Stimulated activated CD4-positive, alpha-beta T cell treated with anti-CD3 and anti-CD28 coated beads, Interleukin-4, amount 100 ng/mL, for 24 hours (primary cell): ENCODE data around the gene TYW1.
A peak's percentile ranks its signal among the peaks of the same experiment; 100 is the strongest.
"Not testable (repeated sequence)": the region's sequence is repeated elsewhere in the genome, so short reads cannot be mapped to it uniquely, and the experiment has no call there.

Source experiments
- DNase-seq: peaks from one replicate; pipeline ENCODE4 v3.0.0-alpha.2; 2020

Gene TYW1

DNA sequence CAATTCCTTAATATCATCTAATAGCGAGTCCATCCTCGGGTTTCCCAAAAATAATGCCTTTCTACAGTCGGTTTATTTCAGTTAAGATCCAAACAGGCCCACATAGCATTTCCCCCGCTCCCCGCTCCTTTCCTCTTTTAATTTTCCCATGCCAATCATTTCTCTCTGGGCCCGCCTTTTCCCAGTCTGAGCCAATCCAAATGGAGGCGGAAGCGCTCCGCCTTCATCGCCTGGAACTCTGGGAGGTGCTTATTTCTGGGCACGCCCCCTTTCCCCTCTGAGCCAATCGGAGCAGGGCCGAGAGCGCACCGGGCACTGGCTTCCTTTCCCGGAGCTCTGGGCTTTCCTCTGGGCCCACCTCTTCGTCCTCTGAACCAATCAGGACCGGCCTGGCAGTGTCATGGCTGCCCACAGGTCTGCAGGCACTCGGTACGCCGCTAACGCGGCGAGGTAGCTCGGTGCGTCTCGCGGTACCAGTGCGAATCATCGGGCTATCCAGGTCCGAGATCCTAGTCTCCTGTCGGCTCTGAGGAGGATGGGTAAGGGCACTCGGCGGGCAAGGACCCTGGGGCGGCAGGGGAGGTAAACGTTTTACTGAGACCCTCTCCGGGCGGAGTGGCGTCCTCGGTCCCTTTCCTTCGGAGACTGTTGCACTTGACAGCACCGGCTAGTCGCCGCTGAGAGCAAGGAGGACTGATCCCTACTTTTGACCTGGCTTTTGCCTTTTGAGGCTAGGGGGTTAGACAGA, at the start of gene TYW1:
TYW1 (plus strand) TSS at position 390 of the 748 bp plus-strand sequence; CDS start at position 536, 146 bp downstream.
- DNase-seq, result peak; percentile 99

GRCh38 chr7:66948480-66949109, 48.0 kb upstream of the TYW1 start:
- no peak for DNase-seq

DNA sequence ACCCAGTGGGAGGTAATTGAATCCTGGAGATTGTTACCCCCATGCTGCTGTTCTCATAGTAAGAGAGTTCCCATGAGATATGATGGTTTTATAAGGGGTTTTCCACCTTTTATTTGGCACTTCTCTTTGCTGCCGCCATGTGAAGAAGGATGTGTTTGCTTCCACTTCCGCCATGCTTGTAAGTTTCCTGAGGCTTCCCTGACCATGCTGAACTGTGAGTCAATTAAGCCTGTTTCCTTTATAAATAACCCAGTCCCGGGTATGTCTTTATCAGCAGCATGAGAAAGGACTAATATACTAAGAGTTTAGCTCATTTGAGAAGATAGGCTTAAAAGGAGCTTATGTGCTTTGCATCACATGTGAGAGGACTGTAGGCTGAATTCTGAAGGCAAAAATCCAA, 46.3 kb upstream of the TYW1 start:
- DNase-seq, result no peak

DNA sequence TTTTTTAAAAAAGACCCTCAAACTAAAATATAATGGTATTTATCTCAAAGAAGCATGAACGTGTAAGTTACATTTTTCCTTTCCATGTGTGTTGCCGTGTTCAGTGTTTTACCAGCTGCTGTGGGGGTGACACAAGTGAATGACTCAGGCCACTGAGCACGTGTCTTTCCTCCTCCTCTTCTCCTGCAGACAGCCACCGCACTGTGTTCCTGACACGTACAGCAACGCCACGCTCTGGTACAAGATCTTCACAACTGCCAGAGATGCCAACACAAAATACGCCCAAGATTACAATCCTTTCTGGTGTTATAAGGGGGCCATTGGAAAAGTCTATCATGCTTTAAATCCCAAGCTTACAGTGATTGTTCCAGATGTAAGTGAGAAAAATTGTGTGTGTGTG, 45.9 kb upstream of the TYW1 start:
- DNase-seq, result no peak

DNA sequence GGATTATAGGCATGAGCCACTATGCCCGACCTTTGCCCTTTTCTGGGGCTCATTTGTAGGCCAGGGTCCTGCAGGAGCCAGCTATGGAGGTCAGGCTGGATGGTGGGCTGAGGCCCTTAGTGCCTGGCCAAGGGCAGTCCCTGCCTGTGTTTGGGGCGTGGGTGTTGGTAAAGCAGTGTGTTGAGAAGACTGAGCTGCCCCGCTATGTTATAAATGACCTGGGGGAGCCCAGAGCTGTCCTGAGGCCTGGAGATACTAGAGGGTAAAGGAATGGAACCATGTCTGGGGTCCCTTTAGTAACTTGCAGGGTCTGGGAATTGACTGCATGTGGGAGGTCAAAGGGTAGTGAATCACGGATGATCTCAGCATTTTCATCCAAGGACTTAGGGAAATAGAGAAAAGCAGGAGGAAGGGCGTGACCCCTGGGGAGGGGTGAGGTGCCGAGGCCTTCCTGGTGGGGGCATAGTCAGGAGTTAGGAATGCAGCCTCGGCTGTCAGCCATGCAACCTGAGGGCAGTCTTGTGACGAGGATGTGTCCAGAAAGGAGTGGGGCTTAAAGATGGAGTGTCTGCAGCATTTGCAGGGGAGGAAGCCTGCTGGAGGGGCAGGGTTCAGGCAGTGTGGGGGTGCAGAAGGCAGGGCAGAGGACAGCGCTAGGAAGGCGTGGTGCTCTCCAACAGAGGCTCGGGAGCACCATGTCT, 44.1 kb upstream of the TYW1 start:
- no peak for DNase-seq

DNA sequence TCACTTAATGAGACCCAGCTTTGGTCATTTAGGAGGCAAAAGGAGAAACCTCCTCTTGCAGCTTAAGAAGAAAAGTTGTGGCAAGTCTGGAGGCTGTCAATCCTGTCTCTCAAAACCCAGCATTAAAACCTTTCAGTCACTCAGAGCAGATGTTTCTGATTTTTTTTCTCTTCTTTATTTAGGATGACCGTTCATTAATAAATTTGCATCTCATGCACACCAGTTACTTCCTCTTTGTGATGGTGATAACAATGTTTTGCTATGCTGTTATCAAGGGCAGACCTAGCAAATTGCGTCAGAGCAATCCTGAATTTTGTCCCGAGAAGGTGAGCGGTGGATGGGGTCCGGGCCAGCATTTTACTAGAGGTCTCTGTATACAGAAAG, 43.6 kb upstream of the TYW1 start:
- no peak for DNase-seq

GRCh38 chr7:66957595-66958290, 38.9 kb upstream of the TYW1 start:
- DNase-seq, result no peak

DNA sequence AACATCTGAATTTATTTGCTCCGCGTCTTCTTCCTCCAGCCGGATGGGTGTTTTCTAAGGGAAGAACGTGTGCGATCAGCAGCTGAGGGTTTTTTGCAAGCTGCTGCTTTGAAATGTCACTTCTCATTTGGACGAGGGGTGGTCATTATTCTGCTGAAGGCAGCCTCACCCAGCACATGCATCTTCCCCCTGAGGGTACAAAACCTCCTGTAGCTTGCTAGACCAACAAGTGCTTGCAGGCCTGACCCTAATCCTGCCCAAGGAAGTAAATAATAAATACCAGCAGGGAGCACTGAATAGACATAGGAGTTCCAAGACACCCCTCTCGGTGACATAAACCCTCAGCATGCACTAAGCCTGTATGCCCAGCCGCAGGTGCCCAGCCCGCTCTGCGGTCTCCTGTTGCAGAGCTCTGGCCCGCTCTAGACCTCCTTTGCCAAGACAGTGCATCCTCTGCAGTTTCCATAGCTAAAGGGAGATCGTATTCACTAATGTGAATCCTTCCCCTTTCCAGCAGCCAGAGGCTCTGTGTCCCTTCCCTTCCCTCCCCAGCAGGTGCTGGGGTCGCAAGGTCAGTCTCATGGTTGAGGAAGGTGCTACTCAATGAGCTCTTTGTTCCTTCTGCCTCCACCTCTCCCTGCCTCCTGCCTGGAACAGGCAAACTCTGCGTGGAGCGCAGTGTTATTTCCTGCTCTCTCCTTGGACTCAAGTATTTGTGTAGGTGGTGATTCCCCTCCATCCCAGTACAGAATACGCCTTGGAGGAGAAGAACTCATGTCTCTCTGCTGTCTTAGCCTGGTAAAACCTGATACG, 37.9 kb upstream of the TYW1 start:
- no peak for DNase-seq

DNA sequence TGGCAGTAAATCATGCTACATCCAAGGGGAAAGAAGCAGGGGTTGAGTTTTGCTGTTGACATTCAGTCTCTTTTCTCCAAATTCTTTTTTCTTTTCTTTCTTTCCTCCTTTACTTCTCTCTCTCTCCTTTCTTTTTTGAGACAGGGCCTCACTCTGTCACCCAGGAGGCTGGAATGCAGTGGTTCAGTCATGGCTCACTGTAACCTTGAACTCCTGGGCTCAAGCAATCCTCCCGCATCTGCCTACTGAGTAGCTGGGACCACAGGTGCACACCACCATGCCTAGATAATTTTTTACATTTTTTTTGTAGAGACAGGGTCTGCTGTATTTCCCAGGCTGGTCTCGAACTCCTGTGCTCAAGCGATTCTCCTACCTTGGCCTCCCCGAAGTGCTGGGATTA, 36.4 kb upstream of the TYW1 start:
- no peak for DNase-seq

- DNase-seq, result no peak
Measured at GRCh38 chr7:66961096-66961495, 35.5 kb upstream of the TYW1 start.

DNA sequence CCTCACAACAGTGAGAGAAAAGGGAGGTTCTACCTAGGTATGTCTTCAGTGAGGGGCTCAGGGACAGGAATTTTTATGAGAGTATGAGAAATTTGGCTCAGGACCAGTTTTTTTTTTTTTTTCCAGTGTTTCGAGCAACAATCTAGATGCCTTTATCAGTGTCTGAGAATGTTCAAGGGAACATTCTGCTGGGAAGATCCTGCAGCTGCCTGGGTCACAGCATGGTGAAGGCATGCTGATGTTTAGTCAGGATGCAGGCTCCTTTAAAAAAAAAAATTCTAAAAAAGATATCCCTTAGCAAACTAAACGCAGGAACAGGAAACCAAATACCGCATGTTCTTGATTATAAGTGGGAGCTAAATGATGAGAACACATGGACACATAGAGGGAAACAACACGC, 32.2 kb upstream of the TYW1 start:
- no peak for DNase-seq

DNA sequence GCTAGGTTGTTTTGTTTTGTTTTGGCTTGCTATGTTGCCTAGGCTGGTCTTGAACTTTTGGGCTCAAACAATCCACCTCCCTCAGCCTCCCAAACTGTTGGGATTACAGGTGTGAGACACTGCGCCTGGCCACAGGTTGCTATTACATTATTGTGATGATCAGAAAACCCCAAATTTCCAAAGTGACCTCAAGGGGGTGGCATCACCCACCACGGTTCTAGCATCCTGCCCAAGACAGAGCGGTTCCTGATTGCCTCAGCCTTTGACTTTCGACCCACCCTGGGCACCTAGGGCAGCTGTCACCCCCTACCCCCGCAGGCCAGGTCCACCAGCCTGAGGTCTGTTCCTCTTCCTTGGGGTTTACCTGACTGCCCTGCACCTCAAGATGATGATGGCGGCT, 29.6 kb upstream of the TYW1 start:
- no peak for DNase-seq

DNA sequence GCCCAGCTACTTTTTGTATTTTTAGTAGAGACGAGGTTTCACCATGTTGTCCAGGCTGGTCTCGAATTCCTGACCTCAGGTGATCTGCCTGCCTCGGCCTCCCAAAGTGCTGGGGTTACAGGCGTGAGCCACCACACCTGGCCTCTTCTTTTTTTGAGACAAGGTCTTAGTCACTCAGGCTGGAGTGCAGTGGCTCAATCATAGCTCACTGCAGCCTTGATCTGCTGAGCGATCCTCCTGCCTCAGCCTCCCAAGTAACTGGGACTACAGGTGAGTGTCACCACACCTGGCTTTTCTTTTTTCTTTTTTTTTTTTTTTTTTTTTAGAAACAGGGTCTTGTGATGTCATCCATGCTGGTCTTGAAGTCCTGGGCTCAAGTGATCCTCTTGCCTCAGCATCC, 27.6 kb upstream of the TYW1 start:
- not testable (repeated sequence) for DNase-seq

GRCh38 chr7:66970310-66970709, 26.3 kb upstream of the TYW1 start:
- no peak for DNase-seq

GRCh38 chr7:66974986-66975590, 21.5 kb upstream of the TYW1 start:
- no peak for DNase-seq

DNA sequence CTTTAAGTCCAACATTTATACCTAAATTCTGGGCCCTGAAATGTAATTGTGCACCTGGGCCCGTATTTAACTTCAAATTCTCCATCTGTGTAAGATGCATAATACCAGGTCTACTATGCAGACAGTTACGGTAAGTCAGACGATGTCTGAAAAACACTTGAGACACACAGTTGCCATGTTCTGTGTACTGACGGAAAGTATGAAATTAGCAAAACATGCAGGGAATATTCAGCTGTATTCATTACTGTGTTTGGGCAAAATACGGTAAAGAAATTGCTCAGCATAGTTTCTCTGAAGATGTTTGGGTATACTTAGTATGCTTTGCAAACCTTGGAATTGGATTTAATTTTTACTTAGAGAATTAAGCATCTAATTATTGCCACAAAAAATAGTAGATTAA, 18.3 kb upstream of the TYW1 start:
- not testable (repeated sequence) for DNase-seq

DNA sequence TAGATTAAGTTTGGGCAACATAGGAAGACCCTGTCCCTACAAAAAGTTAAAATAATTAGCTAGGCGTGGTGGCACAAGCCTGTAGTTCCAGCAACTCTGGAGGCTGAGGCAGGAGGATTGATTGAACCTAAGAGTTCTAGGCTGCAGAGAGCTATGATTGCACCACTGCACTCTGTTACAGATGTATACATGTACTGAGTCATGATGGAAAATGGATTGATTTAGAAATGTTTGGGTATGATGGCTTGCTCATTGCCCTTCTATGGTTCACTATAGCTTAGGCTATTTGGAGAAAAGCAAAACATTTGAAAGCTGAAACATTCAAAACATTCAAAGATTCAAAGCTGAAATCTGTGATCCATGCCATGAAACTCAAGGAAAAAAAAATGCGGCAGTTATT, 17.6 kb upstream of the TYW1 start:
- not testable (repeated sequence) for DNase-seq

GRCh38 chr7:66980336-66980735, 16.3 kb upstream of the TYW1 start:
- DNase-seq, result not testable (repeated sequence)

DNA sequence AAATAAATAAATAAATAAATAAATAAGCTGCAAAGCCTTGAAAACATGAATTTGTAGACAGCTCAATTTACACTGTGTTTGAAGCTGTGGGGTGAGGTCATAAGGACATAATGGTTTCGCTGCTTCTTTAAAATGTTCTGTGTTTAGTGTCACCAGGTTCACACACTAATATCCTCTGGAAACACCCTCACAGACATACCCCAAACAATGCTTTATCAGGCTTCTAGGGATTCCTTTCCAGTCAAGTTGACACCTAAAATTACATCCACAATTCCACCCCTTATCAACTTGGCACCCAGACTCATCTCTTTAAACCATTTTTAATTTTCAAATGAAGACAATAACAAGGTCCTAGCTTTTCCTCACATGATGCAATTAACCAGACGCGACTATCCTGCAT, 7.1 kb upstream of the TYW1 start:
- DNase-seq, result not testable (repeated sequence)

GRCh38 chr7:66994051-66994450, 2.6 kb upstream of the TYW1 start:
- not testable (repeated sequence) for DNase-seq

GRCh38 chr7:66994691-66995049, 2.0 kb upstream of the TYW1 start:
- DNase-seq, result peak; percentile 55
